GM12892 (cell line): ENCODE data around the gene LCT.

Experiments used
- POLR2A ChIP-seq: IDR thresholded peaks from 2 replicates; pipeline ENCODE4 v1.6.1; 2011; ENCODE audit warnings: low read depth, low read length, control low read depth
- POLR2AphosphoS5 ChIP-seq: IDR thresholded peaks from 2 replicates; pipeline ENCODE4 v1.6.1; 2011; ENCODE audit warnings: low read depth, low read length, control low read depth

DNA sequence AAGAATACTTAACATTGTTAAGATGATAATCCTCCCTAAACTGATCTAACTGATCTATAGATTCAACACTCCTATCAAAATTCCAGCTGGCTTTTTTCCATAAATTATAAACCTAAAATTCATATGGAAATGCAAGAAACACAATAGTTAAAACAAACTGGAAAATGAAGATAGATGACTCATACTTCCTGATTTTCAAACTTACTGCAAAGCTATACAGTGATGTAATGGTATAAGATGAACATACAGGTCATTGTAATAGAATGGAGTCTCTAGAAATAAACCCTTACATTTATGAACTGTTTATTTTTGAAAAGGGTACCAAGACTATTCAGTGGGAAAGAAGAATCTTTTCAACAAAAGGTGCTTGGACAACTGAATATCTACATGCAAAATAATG lies 63.1 kb downstream of the LCT start:
- TF ChIP-seq POLR2A = no peak
- no peak for TF ChIP-seq POLR2AphosphoS5
